Epidermal melanocyte (primary cell): ENCODE results near the gene MRPS23.

Experiments used
- DNase-seq: peaks from one replicate; pipeline ENCODE4 v3.0.0; 2011; ENCODE audit warnings: low spot score; ENCODE audit not compliant: insufficient read length

Gene MRPS23

DNA sequence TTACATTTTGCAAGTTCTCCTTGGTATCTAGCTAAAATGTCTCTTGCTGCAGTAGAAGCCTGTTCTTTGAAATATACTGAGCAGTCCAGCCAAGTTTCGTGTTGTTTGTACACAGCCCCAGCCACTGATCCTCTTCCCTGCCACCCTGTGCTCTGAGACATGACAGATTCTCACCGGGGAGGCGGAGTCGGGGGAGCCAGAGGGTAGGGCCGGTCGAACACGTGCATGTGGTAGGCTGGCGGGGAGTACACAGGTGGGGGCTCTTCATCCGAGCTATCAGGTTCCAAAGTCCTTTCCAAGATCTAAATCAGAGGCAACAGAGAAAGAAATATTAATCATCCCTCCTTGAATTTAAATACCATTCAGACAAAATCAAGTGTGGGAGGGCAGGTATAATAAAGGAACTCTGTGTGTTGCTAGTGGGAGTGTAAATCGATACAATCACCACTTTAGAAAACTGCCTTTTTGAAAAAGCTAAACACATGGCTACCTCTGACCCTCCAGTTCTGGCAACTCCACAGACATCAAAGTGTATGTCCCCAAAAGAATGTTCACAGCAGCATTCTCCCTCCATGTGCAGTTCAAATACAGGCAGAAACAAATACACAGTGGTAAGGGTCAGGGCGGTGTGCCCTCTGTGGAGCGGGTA is 29.7 kb upstream of the MRPS23 start:
- no peak for DNase-seq

DNA sequence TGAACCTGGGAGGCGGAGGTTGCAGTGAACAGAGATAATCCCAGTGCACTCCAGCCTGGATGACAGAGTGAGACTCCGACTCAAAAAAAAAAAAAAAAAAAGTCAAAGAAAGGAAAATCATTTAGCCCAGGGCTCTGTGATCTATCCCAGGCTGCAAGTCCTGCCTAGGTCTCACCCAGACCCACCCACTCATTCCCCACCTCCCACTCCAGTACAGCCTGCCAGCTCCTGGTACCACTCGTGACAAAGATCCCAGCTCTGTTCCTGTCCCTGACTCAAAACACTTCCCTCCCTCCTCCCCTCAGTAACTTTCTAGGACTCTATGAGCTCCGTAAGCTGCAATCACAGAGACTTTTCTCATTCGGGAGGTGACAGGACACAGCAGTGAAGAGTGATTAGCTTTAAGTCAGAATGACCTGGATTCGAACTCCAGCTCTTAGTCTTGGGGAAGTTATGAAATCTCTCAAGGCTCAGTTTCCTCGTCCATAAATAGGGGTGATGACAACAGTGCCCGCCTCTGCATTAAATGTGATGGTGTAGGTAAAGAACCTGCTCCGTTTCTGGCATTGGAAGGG is 28.0 kb upstream of the MRPS23 start:
- DNase-seq, result no peak

DNA sequence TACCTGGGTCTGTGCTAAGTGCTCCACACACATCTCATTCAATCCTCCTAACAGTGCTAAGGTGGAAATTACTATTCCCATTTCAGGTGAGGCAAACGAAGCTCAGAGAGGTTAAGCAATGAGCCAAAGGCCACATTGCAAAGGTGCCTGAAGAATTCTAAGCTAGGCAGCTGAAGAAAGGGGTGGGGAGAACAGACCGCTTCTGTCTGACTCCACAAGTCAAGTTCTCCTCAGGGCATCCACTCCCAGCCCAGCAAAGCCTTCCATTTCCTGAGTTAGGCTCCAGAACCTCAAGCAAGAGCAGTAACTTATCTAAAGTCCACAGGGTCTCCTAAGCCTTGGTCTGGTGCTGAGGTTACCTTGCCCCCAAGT is 27.0 kb upstream of the MRPS23 start:
- DNase-seq, result peak; percentile 79

DNA sequence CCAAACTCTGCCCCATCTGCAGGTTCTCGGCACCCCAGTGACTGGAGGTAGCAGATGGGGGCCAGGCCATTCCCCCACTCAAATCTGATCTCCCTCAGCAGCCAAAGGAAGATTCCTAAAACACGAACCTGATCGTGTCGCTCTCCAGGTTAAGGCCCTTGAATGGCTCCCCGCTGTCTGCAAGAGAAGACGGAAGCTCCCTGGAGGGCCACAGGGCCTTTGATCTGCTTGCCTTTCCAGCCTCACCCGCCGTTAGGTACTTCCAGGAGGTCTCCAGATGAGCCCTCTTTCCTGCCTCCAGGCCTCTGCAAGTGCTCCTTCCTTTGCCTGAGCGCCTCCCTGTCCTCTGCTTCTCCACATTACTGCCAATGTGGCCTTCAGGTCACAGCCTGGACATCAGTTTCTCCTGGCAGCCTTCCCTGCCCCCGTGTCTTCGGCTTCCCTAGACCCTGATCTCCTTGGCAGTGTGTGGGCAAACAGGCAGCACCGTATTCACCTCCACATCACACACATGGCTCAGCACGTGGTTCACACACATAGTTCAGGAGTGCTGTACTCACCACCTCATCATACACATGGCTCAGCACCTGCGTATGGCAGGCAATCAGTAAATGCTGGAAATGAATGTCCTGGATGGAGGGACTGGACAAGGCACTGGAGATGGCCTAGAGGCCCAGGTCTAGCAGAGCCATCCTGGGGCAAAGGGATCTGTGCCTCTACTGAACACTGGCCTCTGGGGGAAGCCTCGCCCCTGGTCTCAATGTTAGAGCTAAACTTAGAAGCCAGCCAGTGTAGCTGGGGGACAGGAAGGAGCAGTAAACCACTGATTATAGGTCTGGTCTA is 26.4 kb upstream of the MRPS23 start:
- no peak for DNase-seq

DNA sequence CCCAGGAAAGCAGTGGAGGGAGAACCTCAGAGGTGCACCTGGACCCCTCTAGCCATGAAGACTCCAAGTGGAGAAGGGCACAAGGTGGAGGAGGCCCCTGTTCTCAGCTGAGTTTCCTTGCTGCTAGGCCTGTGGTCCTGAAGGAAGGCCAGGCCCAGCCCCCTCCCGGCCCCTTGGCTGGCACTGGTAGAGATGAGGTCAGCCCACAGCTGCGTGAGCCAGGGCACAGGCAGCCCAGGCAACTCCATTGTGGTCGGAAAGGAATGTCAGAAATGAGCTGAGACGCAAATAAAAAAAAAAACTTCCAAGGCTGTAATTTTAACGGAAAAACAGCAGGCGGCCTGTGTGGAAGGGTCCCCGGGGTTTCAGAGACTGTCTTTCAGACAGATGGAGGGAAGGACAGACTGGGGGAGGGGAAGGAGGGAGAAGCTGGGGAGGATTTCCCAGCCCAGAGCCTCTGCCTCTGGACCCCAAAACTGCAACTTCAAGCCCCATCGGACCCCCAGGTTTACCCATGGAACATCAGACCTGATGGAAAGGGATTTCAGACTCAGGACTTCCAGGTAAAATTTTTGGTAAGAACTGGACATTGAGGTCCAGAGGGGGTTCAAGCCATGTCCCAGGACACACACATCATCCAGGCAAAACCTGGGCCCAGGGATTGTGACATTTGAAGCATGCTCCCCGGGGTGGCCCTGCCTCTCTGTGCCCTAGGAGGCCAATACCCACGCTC is 25.6 kb upstream of the MRPS23 start:
- peak; percentile 96 for DNase-seq

DNA sequence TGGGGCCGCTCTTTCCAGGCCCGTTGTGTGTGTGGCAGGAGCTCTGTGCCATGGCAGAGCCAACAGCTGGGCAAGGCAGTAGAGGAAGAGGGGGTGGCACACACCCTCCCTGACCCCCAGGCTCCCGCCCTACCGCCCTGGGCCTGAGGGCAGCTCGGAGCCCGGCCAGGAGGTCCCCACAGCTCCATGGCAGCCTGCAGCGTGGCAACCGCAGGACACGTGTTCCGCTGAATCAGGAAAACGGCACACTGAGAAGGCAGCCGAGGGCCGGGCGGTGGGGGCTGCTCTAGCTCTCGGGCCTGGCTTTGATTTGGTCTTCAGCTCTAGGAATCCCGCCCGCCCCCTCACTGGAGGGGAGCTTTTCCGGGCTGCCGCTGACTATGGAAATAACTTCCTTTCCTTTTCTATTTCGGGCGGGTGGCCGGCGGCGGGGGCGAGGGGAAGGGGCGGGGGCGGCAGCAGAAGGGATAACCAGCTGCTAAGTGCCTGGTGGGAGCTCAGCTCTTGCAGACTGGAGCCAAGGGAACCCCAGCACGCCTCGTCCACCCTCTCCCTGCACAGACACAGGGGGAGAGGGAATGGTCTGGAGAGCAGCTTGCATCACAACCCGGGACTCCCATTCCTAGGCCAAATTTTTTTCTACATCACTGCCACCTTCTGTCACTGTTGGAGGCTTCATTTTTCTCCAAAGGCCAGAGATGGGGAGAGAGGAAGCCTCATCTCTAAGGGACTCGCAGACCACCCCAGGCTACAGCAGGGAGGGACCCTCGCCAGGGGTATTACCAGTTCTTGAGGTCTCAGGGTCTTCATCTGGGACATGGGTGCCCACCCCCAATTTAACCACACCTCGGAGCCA is 24.8 kb upstream of the MRPS23 start:
- peak; percentile 91 for DNase-seq

DNA sequence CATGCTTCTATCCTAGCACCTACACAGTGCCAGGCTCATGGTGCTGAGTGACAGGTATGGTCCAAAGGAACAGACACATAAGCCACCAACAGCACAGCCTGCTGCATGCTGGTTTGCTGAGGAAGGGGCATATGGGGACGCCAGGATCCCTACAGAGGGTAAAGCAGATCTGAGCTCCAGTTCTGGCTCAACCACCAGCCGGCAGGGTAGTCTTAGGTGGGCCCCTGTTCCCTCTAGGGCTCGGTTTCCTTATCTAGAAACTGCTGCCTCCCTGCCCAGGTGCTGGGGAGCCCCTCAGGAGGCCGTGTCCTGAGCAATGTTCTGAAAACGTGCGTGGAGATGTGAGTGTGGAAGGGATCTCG is 24.2 kb upstream of the MRPS23 start:
- DNase-seq, result no peak

DNA sequence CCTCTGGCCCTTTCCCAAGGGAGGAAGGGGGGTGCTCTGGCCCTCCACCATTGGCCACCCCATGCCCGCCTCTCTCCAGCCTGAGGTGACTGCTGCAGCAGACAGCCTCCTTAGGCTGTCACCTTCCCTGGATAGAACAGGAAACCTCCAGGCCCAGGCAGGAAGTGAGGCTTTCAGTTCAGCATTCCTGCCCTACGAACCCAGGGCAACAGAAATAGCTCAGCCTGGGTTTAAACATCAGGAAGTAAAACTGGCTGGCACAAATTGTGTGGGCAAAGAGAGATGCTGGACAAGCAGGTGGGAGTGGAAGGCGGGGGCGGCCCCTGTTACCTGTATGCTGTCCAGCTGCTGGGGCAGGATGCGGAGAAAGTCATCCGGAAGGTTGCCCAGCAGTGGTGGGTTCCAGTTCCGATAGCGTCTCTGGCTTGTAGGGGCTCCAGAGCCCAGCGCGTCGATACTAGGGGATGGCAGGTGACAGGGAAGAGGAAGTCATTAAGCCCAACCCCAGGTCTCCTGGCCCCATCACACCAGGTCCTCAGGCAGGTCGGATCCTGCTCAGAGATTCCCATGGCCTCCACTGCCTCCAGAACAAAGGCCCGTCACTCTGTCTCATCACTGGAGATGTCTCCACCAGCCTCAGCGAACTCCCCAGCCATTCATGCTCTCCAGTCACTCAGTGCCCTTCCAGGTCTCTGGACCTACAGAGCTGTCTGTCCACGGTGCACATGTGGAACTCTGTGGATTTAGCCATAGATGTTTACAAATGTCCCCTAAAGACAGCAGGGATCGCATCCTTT is 23.6 kb upstream of the MRPS23 start:
- DNase-seq, result no peak

DNA sequence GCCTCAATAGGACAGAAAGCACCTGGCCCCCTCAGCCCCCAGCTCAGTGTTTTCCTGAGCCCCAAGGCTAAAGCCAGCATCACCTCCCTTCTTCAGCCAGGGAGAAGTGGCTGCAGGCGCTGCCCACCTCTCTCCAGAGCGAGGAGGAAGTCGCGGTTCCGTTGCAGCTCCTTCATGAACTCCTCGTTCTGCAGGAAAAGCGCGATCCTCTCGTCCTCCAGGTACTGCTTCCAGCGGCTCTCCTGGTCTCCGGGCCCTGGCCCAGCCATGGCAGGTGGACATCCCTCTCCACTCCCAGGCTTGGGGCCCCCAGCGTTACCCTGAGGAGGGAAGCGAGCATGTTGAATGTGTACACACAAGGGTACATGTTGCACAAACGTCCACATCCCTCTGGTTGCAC is 22.7 kb upstream of the MRPS23 start:
- no peak for DNase-seq

DNA sequence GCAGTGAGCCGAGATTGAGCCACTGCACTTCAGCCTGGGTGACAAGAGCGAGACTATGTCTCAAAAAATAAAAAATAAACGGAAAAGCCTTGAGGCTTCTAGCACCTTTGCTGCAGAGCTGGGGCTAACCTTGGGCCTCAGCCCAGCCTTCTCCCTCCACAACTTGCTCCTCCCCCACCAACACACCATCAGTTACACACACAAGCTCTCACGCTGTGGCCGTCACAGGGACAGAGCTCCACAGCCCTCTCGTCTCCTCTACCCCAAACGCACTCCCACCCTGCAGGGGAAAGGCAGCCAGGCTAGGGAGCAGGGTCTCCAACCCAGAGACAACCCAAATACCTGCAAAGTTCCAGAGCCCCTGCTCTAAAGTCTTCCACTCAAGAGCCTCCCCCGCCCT is 22.0 kb upstream of the MRPS23 start:
- no peak for DNase-seq

DNA sequence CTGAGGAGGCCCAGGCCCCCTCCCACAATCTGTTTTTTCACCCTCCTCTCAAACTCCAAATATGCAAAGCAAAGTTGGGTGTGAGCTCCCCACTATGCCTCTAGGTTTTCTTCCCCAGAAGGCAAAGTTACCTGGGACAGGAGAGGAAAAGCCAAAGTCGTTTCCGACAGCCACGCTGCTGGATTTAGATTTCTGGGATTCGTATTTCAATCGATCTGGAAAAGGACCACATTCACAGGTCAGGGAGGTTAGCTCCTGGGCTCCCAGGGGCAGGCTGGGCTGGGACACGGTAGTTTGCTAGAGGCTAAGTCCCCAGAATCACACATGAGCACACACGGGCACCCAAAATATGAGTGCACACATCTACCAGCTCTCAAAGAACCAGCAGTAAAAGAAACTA is 21.3 kb upstream of the MRPS23 start:
- DNase-seq, result no peak

DNA sequence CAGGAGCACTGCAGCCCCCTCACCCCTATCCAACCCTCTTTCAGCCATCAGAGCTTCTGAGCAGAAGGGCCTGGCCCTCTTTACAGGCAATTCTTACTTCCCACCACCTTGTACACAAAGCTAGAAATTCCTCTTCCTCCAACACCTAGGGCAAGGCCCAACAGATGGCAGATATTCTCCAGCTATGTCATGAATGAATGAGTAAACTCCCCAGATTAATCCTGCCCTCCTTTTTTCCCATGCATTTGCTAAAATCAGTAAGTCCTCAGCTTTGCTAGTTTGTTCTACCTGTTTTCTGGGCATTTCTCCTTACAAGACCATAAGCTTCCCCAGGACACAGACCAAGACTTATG is 20.4 kb upstream of the MRPS23 start:
- DNase-seq, result no peak

DNA sequence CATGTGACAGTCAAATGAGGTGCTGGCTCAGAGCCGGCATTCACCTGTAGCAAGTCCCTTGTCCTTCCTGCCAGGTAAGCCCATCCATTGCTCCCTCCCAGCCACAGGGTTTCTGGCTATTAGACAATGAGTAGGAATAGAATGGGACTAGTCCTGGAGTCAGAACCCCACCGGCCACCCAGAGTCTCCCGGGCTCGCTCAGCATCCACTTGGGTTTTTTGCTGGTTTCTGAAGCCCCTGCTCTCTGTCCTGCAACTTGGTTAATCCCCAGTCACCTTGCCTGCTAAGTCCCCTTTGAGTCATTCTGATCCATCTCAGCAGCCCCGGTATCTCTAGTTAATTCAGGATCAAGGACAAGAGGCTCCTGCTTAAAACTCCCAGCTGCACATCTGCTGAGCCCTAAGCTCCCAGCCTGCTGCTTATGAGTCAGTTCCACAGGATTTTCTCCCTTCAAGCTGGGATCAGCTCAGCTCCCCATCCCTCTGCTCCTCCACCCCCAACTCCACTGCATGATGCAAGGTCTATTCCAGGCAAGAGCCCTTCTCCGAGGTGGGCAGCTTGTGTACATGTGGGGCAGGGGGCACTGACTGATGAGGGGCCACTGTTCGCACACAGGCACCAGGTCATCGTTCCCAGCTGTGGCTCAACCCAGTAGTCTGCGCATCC is 19.9 kb upstream of the MRPS23 start:
- DNase-seq, result no peak

DNA sequence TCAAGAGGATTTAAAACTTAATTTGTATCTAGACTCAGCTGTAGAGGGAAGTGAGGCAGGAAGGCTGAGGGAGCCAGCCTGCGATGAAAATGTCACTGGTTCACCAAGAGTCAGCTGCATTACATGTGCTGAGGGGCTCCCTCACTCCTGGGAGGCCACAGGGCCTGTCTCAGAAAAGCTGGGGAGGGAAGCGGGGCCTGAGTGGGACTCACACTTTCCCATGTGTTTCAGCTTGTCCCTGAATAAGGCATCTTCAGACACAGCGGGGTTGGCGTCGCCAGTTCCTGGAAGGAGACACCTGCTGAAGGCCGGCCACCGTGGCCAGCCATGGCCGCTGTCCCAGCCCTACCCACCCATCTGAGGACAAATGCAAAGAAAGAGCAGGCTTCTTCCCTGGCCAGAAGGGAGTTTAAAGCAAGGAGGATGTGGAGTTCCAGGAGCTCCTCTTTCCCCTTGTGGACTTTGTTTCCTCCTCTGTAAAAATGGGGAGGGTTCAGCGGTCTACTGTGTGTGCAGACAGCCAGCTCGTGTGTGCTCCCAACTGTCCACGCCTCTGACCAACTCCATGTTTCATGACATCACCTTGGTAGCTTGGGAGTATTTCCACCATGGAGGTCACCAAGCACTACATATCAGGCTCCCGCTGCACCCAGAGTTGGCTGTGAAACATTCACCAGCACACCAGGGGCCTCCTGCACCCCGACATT is 19.2 kb upstream of the MRPS23 start:
- DNase-seq, result no peak

DNA sequence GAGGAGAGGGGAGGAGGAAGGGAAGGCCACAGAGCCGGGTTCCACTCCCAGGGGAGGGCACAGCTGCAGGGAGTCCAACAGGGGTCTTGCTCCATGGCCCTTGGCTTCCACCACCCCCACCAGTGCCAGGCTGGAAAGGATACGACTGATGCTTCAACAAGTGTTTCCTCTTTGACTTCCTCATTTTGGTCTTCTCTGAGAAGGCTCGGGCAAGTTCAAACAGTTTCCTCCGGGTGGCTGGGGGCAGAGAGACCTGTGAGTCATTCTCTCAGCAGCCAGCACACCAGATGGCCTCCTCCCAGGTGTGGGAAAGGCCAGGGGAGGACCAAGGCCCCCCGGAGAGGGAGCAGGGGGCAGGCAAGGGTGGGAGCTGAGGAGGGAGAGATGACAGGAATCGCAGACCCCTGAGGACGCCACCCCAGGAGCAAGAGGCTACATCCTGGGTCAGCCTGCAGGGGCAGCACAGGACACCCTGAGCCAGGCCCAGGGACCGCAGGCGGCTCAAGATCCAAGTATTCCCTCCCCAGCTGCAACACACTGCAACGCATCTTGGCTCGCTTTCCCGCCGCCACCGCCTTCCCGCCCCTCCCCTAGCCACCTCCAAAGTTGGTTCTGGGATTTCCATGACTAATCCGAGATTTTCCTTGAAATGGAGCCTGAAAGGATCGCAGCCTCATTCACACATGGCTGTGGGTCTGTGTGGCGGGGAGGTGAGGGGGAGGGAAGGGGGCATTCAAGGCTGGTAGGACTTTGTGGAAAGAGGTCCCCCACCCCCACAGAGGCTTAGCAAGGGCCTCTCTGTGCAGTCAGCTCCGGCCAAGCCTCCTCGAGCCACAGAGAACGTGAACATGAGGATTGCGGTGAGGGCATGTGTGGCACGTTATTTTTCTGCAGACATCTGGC is 18.4 kb upstream of the MRPS23 start:
- peak; percentile 67 for DNase-seq

DNA sequence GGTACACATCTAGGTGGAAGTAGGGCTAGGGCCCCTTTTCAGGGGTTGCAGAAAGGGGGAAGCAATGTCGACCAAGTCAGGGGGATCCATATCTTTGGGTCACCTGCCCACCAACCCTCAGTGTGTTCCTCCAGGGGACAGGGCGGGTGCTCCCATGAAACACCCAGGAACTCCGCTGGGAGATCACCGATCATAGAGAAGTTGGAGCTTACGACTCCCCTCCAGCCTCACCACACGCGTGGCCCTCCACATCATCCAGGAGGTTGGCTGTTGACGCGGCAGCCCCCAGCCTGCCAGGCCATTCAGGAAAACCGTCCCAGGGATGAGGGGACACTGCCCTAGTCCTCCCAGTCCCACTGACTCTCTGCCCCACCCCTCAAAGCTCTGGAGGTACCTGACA is 17.3 kb upstream of the MRPS23 start:
- no peak for DNase-seq

DNA sequence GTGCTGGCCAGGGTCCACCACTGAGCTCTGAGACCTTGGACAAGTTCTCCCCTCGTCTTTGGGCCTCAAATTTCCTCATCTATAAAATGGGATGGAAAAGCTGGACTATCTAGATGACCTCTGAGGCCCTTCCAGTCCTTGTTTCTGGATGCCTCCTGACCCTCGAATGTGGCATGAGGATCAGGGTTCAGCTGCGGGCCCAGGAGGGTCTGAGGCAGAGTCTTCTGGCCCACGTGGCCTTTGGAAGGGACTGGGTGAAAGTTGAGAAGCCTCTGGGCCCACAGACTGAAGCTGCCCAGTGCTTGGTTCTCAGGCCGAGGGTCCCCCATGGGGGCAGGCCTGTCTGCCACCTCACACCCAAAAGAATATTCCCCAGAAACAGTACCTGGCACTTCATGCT is 16.9 kb upstream of the MRPS23 start:
- no peak for DNase-seq

DNA sequence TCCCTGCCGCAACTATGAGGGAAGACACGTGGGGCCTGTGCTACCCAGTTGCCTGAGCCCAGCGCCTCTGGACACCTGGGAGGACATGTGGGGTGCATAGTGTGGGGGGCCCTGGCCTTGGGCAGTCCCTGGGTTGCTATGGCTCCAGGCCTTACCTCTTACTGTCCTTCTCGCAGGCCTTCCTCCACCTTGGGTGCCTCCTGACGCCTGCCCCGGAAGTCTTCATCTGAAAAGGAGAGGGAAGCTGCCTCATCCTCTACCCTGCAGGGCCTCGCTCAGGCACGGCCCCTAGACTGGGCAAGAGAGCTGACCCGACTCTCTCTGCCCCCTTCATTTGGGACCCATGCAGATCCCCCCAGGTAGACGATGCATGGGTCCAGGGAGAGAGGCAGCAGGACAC is 16.5 kb upstream of the MRPS23 start:
- no peak for DNase-seq
